Choroid plexus epithelial cell (primary cell): Measurements from ENCODE around the gene NEDD4L.

ENCODE experiments used
- DNase-seq: peaks from one replicate; pipeline ENCODE4 v3.0.0-alpha.2; 2010; ENCODE audit warnings: low read depth
- H3K4me3 ChIP-seq: 2 replicates; pipeline ENCODE4 v1.5.1; 2011; ENCODE audit warnings: low read depth, mild to moderate bottlenecking, control low read depth, low read length, moderate library complexity
- CTCF ChIP-seq: conservative IDR thresholded peaks from 2 replicates; pipeline ENCODE4 v1.5.1; 2011; ENCODE audit warnings: low read depth, mild to moderate bottlenecking, control low read depth, inconsistent platforms, low read length, moderate library complexity

The NEDD4L gene

DNA sequence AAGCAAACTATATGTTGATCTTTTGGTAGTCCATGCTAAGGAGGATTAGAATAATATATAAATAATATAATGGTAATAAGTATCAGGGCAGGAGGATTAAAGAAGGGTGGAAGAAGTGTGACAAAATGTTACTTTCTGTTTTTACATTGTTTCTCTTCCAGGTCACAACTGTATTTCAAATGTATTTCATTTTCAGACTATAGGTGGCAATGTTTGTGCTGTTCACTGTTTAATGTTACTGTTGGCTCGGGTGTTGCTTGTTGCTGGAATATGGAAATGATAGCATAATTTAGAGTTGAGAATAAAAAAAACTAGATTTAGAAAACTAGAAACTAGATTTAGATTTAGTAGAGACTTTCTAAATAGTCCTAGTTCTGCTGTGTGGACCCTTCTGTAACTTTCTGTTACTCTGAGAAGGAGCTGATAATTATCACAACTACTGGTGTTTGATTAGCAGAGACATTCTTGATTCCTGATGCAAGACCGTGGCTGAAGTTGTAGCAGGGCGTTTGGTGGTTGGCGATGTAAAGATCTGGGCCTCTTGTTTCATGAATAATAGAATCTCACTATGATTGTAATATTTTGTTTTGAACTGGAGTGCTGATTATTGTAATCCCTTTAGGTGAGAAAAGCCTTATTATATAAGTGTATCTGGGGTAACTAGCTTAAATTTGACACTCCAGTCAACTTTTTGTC lies 7.9 kb downstream of the NEDD4L start:
- H3K4me3 ChIP-seq, result no peak overlapping the region
- TF ChIP-seq CTCF, result peak; percentile 50
- DNase-seq, result peak; percentile 65

DNA sequence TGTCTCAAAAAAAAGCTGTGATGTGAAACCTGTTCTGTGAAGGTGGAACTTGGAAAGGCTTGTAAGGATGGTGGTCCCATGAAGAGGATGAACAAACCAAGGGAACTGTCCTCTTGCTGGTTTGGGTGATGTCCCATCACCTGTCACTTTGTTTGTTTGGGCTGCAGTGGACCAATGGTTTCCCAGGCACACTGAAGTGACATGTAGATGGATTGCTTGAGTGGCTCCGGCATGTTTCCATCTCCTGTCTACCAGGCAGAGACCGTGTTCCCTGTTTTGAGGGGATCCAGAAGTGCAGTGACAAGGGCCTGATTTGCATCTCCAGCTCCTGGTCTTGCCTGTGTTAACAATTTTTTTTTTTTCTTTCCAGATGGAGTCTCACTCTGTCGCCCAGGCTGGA lies 8.9 kb downstream of the NEDD4L start:
- DNase-seq, result no peak
- no peak overlapping the region for H3K4me3 ChIP-seq
- no peak for TF ChIP-seq CTCF

- DNase-seq, result peak; percentile 66
- no peak overlapping the region for H3K4me3 ChIP-seq
- no peak for TF ChIP-seq CTCF
Observed at GRCh38 chr18:58054041-58054781, 10.2 kb downstream of the NEDD4L start.

GRCh38 chr18:58055890-58056558 lies 12.0 kb downstream of the NEDD4L start:
- no peak for TF ChIP-seq CTCF
- H3K4me3 ChIP-seq, result no peak overlapping the region

GRCh38 chr18:58056852-58057251 lies 12.8 kb downstream of the NEDD4L start:
- H3K4me3 ChIP-seq, result no peak overlapping the region
- TF ChIP-seq CTCF, result no peak
- DNase-seq, result no peak

More at GRCh38 chr18:58055890-58056558, 12.0 kb downstream of the NEDD4L start:
- no peak for DNase-seq

- no peak overlapping the region for H3K4me3 ChIP-seq
- DNase-seq, result peak; percentile 41
- TF ChIP-seq CTCF, result no peak
Observed at GRCh38 chr18:58057291-58057965, 13.4 kb downstream of the NEDD4L start.
